GM21737 (cell line): ENCODE measurements around the gene NANOS1.
"Not testable (repeated sequence)": the region's sequence is repeated elsewhere in the genome, so short reads cannot be mapped to it uniquely, and the experiment has no call there.

Experiments used
- ATAC-seq: cut with Tn5 transposase; IDR thresholded peaks from one replicate; pipeline ENCODE4 v1.9.1; 2021; ENCODE audit warnings: mild to moderate bottlenecking, moderate library complexity; ENCODE audit not compliant: unreplicated experiment

NANOS1 gene

DNA sequence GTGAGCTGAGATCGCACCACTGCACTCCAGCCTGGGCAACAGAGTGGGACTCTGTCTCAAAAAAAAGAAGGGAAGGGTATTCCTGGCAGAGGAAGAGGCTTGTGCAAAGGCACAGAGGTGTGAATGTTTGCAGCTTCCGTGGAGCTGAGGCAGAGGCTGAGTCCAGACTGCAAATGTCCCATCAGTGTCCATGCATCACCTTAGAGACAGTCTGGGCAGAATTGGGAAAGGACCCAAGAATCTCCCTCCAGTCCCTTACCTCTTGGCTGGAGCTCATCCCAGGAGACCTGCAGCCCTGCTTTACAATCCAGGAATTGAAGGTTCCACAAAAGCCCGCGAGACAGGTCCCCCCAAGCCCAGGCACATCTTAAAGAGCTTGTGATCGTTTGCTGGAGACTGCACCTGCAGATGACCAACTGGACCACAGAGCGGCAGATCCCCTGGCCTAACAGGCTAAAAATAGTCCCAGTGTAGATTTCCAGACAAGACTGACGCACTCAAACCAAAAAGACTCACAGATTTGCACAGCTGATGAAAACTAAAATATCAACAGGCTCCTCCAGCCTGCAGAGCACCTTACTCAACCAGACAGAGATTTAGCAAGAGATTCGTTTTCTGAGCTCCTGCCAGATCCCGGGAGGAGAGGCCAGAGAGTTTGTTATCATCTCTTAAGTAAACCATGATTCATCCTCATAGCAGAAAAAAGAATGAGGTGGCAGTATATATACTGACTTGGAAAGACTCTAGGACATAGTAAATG lies 22.9 kb upstream of the NANOS1 start:
- no peak for ATAC-seq

DNA sequence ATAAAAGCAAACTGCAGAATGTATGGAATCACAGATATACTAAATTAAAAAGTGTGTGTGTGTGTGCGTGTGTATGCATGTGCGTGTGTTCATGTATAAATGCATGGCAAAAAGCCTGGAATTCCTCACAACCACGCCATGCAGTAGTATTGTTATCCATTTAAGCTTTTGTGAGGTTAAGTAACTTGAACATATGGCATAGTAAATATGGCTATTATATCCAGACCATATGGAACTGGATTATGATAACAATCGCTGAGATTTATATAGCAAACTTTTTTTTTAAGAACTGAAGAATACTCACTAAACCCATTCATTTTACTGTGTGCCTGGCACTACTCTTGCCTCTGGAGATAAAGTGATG lies 22.3 kb upstream of the NANOS1 start:
- ATAC-seq, result no peak

DNA sequence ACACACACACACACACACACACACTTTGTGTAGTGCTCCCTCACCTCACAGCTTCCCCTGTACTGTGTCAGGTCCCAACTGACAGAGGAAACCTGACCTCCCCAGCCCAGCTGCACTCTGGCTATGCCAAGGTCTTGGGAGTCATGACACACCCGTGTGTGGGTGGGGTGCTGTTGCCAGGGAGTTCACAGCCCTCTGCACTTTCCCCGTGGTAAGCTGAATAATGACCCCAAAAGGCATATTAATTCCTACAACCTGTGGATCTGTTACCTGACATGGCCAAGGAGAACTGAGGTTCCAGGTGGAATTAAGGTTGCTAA lies 8.9 kb upstream of the NANOS1 start:
- ATAC-seq, result no peak

DNA sequence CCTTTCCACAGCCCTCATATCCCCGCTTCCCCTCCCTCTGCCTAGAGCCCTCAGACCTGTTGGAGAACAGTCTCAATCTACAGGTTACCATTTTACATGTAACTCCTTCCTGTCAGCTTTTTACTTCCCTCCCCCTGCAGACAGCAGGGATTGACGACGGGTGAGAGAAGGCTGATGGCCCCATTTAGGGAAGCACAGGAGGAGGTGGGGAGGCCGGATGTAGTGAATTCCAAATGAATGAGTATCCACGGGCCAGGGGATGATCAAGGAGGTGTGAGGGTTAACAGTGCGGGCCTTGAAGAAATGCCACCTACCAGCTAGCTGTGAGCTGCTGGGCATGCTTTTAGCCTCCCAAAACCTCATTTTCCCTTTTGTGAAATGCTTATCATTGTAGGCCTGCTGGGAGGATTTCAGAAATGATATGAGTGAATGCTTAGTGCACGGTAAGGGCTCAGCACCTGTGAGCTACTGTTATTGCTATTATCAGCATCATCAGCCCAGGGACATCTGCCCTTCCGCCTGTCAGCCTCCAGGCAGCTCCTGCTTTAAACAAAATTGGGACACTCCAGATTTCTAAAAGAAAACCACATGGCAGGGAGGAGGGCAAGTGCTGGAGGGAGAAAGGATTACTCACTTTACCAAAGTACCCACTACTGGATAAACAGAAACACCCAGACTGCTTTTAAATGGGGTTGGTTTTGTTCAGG lies 6.5 kb upstream of the NANOS1 start:
- ATAC-seq, result no peak

DNA sequence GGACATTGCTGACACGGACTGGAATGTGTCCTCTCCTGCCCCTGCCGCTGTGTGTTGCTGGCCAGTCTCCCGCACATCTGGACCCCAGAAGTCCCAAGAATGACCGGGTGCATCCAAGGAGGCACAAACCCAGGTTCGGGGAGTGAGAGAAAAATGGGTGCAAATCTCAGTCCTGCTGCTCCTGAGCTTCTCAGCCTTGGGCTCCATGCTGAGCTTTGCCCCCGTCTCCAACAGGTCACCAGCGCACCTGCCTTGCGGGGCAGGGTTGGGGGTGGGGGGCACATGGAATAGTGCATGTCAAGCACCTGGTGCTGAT lies 6.0 kb upstream of the NANOS1 start:
- no peak for ATAC-seq

DNA sequence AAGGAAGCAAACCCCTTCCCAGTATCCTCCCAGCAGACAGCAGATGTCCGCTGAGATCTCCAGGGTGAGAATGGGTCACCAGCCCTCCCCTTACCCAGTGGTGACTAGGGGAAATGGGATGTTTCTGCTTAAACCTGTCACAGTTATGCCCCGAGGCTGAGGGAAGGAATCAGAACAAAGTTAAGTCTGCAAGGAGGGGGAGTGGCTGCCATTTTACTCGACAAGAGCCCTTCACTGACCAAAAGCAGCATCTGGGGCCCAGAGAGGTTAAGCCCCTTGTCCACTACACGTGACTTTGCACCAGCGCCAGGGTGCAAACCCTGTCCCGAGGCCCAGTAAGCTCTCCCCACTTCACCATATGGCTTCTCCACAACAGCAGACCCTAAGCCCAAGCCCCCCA lies 4.6 kb upstream of the NANOS1 start:
- ATAC-seq, result no peak

DNA sequence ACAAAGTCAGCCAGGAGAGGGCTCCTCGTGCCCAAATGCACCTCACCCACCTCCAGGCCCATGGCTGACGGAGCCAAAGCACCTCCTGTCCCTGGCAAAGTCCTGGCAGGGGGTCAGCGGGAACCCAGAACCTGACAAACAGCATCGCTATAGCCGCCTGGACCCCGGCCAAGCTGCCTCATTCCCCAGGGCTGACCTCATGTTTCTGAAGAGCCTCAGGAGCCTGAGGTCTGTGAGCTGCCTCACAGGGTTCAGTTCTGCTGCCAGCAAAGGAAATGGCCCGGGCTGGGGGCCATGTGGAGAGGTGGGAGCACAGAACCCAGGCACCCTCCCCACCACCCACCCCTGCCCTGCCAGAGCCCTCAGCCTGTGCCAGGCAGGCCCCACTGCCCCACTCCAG lies 4.2 kb upstream of the NANOS1 start:
- no peak for ATAC-seq

DNA sequence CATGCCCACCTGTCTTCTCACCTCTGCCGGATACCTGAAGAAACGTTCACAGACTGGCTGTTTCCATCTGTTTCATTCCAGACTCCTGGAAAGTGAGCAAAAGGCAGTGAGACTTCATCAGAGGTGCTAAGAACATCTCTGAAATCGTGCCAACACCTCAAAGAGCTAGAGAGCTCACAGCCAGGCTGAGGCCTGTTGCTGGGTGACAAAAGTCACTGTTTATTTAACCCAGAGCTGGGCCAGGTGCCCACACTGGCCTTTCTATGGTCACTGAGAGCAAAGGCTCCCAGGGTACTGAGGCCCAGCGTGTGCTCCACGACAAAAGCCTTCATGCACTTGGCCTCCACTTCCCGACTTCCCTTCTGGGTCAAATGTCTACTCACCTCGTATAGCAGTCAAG lies 3.7 kb upstream of the NANOS1 start:
- ATAC-seq, result no peak

DNA sequence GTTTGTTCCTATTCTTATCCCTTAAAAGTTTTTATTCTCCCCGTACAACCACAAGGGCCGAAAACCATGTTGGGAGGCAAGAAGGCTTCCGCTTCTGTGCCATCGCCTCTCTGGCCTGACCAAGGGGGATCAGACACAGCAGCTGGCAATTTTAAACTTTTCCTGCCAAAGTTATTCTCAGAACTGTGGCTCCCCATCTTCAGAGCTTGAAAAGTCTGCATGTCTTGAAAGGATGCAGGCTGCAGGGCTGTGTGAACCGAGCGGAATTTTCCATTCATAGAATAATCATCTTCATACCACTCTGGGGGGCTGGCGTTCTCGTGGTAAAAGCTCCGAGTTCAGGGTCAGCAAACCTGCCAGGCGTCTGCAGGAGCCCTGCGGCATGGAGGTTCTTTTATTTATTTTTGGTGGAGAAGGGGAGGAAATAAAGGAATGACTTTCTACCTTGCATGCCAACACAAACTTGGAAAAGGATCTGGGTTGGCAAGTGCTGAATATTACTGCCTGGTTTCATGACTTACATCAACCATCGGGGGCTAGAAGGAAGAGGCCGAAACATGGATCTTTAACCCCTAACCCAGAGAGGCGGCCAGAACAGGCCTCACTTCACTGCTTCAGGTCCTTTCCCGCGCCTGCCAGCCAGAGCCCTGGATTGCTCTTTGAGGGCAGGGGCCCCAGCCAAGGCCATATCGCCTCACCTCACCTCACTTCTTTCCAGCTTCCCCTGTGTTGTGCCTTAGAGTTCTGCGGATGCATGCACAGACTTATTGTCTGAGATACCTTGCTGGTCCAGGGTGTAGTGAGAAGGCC lies 3.0 kb upstream of the NANOS1 start:
- no peak for ATAC-seq

DNA sequence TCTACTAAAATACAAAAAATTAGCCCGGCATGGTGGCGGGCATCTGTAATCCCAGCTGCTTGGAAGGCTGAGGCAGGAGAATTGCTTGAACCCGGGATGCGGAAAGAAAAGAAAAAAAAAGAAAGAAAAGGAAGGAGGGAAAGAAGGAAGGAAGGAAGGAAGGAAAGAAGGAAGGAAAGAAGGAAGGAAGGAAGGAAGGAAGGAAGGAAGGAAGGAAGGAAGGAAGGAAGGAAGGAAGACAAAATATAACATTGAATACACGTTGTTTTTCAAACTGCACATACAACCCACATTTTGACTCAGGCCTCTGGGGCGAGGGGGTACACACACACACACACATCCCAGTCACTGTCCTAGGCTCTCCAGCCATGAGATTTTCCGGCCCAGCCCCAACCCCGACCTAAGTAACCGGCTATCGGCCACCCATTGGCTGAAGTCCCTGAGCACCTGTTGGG lies 1.0 kb upstream of the NANOS1 start:
- ATAC-seq, result not testable (repeated sequence)

DNA sequence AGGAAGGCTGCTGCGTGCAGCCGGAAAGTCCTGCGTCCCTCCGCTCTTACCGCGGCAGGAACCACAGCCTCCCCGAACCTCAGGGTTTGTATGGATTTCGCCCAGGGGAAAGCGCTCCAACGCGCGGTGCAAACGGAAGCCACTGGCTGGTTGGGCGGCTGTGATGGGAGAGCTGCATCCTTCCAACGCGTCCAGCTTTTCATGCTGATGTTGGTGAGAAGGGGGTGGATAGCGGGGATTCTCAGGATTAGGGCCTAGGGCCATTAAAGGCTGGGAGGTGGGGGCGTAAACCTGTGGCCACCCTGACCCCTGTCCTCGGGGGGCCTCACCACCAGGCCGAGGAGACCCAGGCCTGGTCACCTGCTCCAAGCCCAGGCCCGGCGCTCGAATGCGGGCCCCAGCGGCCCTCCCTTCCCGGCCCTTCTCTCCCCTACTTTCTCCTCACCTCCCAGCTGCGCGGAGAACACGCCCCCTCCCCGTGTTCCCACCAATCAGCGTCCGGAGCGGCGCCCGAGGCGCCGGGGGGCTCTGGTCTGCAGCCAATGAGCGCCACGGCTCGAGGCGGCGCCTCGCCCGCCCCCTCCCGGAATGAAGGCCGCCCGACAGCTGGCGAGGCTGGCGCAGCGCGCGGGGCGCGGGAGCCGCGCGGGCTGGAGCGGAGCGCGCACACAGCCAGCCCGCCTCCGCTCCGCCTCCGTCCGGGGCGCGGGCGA lies 458 bp upstream of the NANOS1 start:
- peak; percentile 57 for ATAC-seq

DNA sequence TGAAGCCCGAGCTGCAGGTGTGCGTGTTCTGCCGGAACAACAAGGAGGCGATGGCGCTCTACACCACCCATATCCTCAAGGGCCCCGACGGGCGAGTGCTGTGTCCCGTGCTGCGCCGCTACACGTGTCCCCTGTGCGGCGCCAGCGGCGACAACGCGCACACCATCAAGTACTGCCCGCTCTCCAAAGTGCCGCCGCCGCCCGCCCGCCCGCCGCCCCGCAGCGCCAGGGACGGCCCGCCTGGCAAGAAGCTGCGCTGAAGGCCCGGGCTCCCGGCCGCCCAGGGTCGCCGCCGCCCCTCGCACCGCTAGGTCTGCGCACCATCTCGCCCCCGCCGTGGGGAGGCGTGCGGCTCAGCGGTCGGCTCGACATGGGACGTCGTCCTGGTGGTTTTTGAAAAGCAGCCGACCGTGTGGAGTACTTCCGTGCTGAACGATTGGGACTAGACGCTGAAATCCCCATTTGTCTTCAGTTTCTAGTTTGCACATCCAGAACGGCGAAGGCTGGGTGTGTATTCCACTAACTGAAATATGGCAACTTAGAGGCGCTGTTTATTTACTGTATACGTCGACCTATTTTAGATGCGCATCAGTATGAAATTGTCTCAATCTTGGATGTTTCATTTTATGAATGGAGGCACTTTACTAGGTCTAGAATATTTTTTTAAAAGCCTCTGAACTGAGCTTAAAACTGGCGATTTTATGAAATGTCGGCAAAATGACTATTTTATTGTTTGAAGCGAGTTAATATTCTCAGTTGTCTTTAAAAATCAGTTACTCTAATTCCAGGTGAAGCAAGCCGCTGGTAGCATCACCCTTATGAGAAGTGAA lies 1.1 kb downstream of the NANOS1 start:
- peak; percentile 51 for ATAC-seq

DNA sequence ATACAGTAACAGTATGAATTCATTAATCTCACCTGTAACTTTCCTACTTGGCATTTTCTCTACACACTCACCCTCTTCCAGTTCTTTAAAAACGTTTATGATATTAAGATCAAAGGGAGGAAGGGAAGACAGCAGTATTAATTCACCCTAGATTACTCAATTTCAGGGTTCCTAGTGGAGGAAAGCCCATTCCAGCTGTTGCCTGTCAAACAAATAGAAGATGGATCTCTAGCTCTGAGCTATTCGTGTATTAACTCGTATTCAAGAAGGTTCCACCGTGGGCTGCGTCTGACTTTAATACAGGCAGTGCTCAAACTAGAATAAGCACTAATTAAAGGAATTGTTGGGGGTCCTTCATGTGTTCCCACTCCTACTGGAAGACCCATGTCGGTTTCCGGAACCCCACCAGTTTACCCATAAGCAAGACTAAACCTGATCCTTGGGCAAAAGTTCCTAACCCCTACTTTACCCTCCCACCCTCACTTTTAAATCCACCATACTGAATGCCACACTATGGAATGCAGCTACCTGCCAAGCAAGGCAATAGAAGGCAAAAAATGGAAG lies 2.1 kb downstream of the NANOS1 start:
- ATAC-seq, result no peak

DNA sequence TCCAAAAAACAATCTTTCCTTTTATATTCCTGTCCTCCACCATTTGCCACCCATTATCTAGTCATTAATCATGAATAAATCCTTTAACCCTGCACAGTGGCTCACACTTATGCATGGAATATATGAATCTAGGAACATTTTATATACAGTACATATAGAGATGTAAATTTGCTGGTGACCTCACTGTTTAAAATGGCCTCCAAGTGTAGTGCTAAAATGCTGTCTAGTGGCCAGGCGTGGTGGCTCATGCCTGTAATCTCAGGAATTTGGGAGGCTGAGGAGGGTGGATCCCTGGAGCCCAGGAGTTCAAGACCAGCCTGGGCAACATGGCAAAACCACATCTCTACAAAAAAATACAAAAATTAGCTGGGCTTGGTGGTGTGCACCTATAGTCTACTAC lies 9.6 kb downstream of the NANOS1 start:
- ATAC-seq, result no peak

DNA sequence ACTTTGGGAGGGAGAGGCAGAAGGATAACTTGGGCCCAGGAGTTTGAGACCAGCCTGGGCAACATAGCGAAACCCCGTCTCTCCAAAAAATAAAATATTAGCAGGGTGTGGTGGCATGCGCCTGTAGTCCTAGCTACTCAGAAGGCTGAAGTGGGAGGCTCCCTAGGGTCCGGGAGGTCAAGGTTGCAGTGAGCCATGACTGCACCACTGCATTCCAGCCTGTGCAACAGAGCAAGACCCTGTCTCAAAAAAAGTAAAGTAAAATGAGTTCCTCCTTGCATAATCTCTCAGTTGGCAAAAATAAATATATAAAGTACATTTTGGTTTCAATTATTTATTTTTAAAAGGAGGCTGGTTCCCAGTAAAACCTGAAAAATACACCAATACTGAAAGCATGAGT lies 11.8 kb downstream of the NANOS1 start:
- ATAC-seq, result no peak

DNA sequence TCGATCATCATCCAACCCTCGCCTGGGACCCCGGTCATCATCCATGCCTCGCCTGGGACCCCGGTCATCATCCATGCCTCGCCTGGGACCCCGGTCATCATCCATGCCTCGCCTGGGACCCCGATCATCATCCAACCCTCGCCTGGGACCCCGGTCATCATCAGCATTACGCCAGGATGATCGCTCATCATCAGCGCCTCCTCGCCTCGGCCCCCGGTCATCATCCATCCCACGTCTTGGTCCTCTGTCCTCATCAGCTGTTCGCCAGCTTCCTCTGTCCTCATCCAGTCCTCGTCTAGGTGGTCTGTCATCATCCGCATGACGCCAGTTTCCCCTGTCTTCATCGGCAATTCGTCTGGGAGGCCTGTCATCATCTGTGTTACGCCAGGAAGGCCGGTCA lies 12.7 kb downstream of the NANOS1 start:
- ATAC-seq, result no peak

DNA sequence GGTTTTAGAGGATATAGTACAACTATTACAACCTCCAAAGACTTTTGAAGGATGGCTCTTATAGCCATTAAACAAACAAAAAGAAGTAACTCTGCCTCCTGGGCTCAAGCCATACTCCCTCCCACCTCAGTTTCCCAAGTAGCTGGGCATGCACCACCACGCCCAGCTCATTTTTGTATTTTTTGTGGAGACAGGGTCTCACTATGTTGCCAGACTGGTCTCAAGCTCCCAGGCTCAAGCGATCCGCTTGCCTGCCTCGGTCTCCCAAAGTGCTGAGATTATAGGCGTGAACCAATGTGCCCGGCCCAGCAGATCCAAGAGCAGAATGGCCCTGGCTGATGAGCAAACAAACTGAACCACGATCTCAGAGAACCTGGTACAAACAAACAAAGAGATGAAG lies 16.0 kb downstream of the NANOS1 start:
- no peak for ATAC-seq

DNA sequence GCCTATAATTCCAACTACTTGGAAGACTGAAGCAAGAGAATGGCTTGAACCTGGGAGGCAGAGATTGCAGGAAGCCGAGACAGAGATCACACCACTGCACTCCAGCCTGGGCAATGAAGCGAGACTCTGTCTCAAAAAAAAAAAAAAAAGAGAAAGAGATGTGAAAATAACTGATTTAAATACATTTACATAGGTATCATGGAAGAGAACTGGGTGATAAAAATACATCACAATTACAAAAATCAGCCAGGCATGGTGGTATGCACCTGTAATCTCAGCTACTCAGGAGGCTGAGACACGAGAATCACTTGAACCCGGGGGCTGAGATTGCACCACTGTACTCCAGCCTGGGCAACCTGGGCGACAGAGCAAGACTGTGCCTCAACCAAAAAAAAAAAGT lies 19.8 kb downstream of the NANOS1 start:
- ATAC-seq, result no peak

DNA sequence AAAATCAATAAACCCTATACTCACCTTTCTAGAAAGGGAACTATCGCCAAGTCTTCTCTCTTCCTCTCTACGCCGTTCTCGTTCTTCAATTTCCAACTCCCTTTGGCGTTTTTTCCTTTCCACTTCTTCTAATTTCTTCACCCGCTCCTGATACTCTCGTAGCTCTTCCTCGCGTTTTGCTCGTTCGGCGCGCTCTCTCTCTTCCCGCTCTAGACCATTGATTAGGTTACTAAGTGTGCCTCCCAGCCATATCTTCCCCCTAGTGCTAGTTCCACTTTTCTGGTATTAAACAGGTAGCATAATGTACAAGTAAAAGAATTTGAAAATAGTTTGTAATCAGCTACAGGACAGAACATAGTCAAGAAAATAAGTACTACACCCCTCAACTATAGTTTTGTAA lies 20.3 kb downstream of the NANOS1 start:
- ATAC-seq, result no peak

DNA sequence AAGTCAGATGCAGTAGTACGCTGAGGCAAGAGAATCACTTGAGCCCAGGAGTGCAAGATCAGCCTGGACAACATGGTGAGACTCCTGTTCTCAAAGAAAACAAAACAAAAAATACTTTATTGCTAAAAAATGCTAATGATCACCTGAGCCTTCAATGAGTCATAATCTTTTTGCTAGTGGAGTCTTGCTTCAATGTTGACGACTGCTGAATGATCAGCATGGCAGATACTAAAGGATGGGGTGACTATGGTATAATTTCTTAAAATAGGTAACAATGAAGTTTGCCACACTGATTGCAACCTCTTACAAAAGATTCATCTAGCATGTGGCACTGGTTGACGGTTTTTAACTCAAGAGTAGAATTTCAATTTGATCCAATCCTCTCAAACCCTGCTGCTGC lies 22.3 kb downstream of the NANOS1 start:
- ATAC-seq, result no peak
